ENCODE measurements around the gene MLLT1. TPM values are rescaled to one million over a fixed set of nuclear protein-coding genes. Genes with fewer than 3 reads are reported as not detected.

The MLLT1 gene
- total RNA-seq, 2 donors from 2014 or later, result 44.7 to 104 TPM

GRCh38 chr19:6199240-6199994 is 80.4 kb downstream of the MLLT1 start:
- peak overlapping the region; percentile 87 to 97 for H3K27ac Mint-ChIP-seq
- DNase-seq (ENCODE audit: low spot score) (peak; percentile 99), ATAC-seq (peak; percentile 96 to 97)
- H3K4me3 Mint-ChIP-seq, result peak overlapping the region; percentile 100
- H3K4me1 Mint-ChIP-seq (ENCODE audit: low read depth in 2 of 2), result peaks cover 14 to 16% of the 10 kb centered on the region in 2 donors
- H3K36me3 Mint-ChIP-seq, result peaks cover 4% of the 10 kb centered on the region
- H3K27me3 Mint-ChIP-seq, result peaks cover 5 to 8% of the 10 kb centered on the region in 2 donors
- no peaks in the 10 kb centered on the region for H3K9me3 Mint-ChIP-seq

- H3K36me3 Mint-ChIP-seq, result peaks cover 4% of the 10 kb centered on the region
- DNase-seq (ENCODE audit: low spot score) (no peak), ATAC-seq (peak in 1 of 2 donors; percentile 0)
- H3K27me3 Mint-ChIP-seq, result peaks cover 5 to 8% of the 10 kb centered on the region in 2 donors
- H3K27ac Mint-ChIP-seq, result peak overlapping the region; percentile 87 to 97
- no peaks in the 10 kb centered on the region for H3K9me3 Mint-ChIP-seq
- peaks cover 14 to 16% of the 10 kb centered on the region in 2 donors for H3K4me1 Mint-ChIP-seq (ENCODE audit: low read depth in 2 of 2)
- peak overlapping the region; percentile 100 for H3K4me3 Mint-ChIP-seq
Observed at GRCh38 chr19:6198896-6199239, 80.9 kb downstream of the MLLT1 start.

- DNase-seq (ENCODE audit: low spot score), result peak; percentile 53
- Mint-ChIP-seq H3K27ac (no peak overlapping the region), H3K27me3 (no peaks in the 10 kb centered on the region), H3K4me3 (no peak overlapping the region), H3K9me3 (no peaks in the 10 kb centered on the region), H3K36me3 (peaks cover 7% of the 10 kb centered on the region), H3K4me1 (ENCODE audit: low read depth in 2 of 2) (peaks cover 13 to 14% of the 10 kb centered on the region in 2 donors)
- no peak for ATAC-seq
Observed at GRCh38 chr19:6196361-6196760, 83.4 kb downstream of the MLLT1 start.

- peaks cover 6% of the 10 kb centered on the region for H3K9me3 Mint-ChIP-seq
- H3K27me3 Mint-ChIP-seq, result peaks cover 4 to 7% of the 10 kb centered on the region in 2 donors
- H3K4me1 Mint-ChIP-seq (ENCODE audit: low read depth in 2 of 2), result no peaks in the 10 kb centered on the region
- ATAC-seq (no peak), DNase-seq (ENCODE audit: low spot score) (no peak)
- H3K36me3 Mint-ChIP-seq, result peaks cover 8% of the 10 kb centered on the region
- no peak overlapping the region for H3K27ac Mint-ChIP-seq
- no peak overlapping the region for H3K4me3 Mint-ChIP-seq
Observed at GRCh38 chr19:6188811-6189210, 91.0 kb downstream of the MLLT1 start.

- Mint-ChIP-seq H3K4me3 (no peak overlapping the region), H3K27me3 (peaks cover 11 to 12% of the 10 kb centered on the region in 2 donors), H3K36me3 (peaks cover 8% of the 10 kb centered on the region), H3K9me3 (peaks cover 6% of the 10 kb centered on the region), H3K4me1 (ENCODE audit: low read depth in 2 of 2) (peaks cover 0 to 2% of the 10 kb centered on the region in 2 donors), H3K27ac (no peak overlapping the region)
- ATAC-seq (no peak), DNase-seq (ENCODE audit: low spot score) (no peak)
Observed at GRCh38 chr19:6187374-6187773, 92.4 kb downstream of the MLLT1 start.

GRCh38 chr19:6185835-6186834 is 93.6 kb downstream of the MLLT1 start:
- Mint-ChIP-seq H3K9me3 (peaks cover 6% of the 10 kb centered on the region), H3K4me1 (ENCODE audit: low read depth in 2 of 2) (peaks cover 0 to 8% of the 10 kb centered on the region in 2 donors), H3K36me3 (peaks cover 2% of the 10 kb centered on the region), H3K4me3 (no peak overlapping the region), H3K27me3 (peaks cover 14 to 18% of the 10 kb centered on the region in 2 donors), H3K27ac (no peak overlapping the region)
- ATAC-seq, result no peak
- DNase-seq (ENCODE audit: low spot score), result no peak

GRCh38 chr19:6185093-6185834 is 94.5 kb downstream of the MLLT1 start:
- ATAC-seq, result no peak
- no peak overlapping the region for H3K4me3 Mint-ChIP-seq
- peaks cover 6% of the 10 kb centered on the region for H3K9me3 Mint-ChIP-seq
- H3K36me3 Mint-ChIP-seq, result no peaks in the 10 kb centered on the region
- peaks cover 0 to 8% of the 10 kb centered on the region in 2 donors for H3K4me1 Mint-ChIP-seq (ENCODE audit: low read depth in 2 of 2)
- no peak for DNase-seq (ENCODE audit: low spot score)
- H3K27me3 Mint-ChIP-seq, result peaks cover 18 to 19% of the 10 kb centered on the region in 2 donors
- no peak overlapping the region for H3K27ac Mint-ChIP-seq

- peaks cover 0 to 8% of the 10 kb centered on the region in 2 donors for H3K4me1 Mint-ChIP-seq (ENCODE audit: low read depth in 2 of 2)
- no peak overlapping the region for H3K4me3 Mint-ChIP-seq
- no peak for ATAC-seq
- DNase-seq (ENCODE audit: low spot score), result no peak
- H3K27ac Mint-ChIP-seq, result no peak overlapping the region
- H3K9me3 Mint-ChIP-seq, result no peaks in the 10 kb centered on the region
- no peaks in the 10 kb centered on the region for H3K36me3 Mint-ChIP-seq
- H3K27me3 Mint-ChIP-seq, result peaks cover 28 to 30% of the 10 kb centered on the region in 2 donors
Observed at GRCh38 chr19:6181119-6181518, 98.7 kb downstream of the MLLT1 start.

- no peak for ATAC-seq
- Mint-ChIP-seq H3K9me3 (no peaks in the 10 kb centered on the region), H3K36me3 (no peaks in the 10 kb centered on the region), H3K27ac (no peak overlapping the region), H3K27me3 (peaks cover 19 to 24% of the 10 kb centered on the region in 2 donors), H3K4me3 (no peak overlapping the region), H3K4me1 (ENCODE audit: low read depth in 2 of 2) (peaks cover 0 to 5% of the 10 kb centered on the region in 2 donors)
- DNase-seq (ENCODE audit: low spot score), result no peak
Observed at GRCh38 chr19:6173190-6173589, 106.6 kb downstream of the MLLT1 start.

GRCh38 chr19:6172074-6172863 is 107.5 kb downstream of the MLLT1 start:
- Mint-ChIP-seq H3K27ac (no peak overlapping the region), H3K4me1 (ENCODE audit: low read depth in 2 of 2) (peaks cover 0 to 5% of the 10 kb centered on the region in 2 donors), H3K9me3 (no peaks in the 10 kb centered on the region), H3K4me3 (no peak overlapping the region), H3K36me3 (no peaks in the 10 kb centered on the region), H3K27me3 (peaks cover 16 to 21% of the 10 kb centered on the region in 2 donors)
- DNase-seq (ENCODE audit: low spot score), result no peak
- ATAC-seq, result no peak

- peaks cover 0 to 4% of the 10 kb centered on the region in 2 donors for H3K4me1 Mint-ChIP-seq (ENCODE audit: low read depth in 2 of 2)
- no peak overlapping the region for H3K4me3 Mint-ChIP-seq
- H3K9me3 Mint-ChIP-seq, result no peaks in the 10 kb centered on the region
- no peak overlapping the region for H3K27ac Mint-ChIP-seq
- H3K36me3 Mint-ChIP-seq, result no peaks in the 10 kb centered on the region
- no peak for ATAC-seq
- no peak for DNase-seq (ENCODE audit: low spot score)
- peaks cover 11 to 16% of the 10 kb centered on the region in 2 donors for H3K27me3 Mint-ChIP-seq
Observed at GRCh38 chr19:6167115-6167514, 112.7 kb downstream of the MLLT1 start.

- no peak overlapping the region for H3K27ac Mint-ChIP-seq
- peaks cover 6 to 10% of the 10 kb centered on the region in 2 donors for H3K4me1 Mint-ChIP-seq (ENCODE audit: low read depth in 2 of 2)
- H3K4me3 Mint-ChIP-seq, result no peak overlapping the region
- ATAC-seq, result no peak
- no peaks in the 10 kb centered on the region for H3K36me3 Mint-ChIP-seq
- no peaks in the 10 kb centered on the region for H3K9me3 Mint-ChIP-seq
- peaks cover 0 to 3% of the 10 kb centered on the region in 2 donors for H3K27me3 Mint-ChIP-seq
- DNase-seq (ENCODE audit: low spot score), result no peak
Observed at GRCh38 chr19:6164906-6165531, 114.8 kb downstream of the MLLT1 start.

All from natural killer cell treated with Interleukin-12 subunit alpha and Interleukin-12 subunit beta and Interleukin-15 and Interleukin-18, amount 100 ng/mL, for 72 hours (primary cell).